ENCODE data around the gene PNMT. TPM values are rescaled to one million over a fixed set of nuclear protein-coding genes. Genes with fewer than 3 reads are reported as not detected.

The PNMT gene
- total and polyA plus RNA-seq, 2 experiments from 2014 or later, result 51.9 to 204 TPM

DNA sequence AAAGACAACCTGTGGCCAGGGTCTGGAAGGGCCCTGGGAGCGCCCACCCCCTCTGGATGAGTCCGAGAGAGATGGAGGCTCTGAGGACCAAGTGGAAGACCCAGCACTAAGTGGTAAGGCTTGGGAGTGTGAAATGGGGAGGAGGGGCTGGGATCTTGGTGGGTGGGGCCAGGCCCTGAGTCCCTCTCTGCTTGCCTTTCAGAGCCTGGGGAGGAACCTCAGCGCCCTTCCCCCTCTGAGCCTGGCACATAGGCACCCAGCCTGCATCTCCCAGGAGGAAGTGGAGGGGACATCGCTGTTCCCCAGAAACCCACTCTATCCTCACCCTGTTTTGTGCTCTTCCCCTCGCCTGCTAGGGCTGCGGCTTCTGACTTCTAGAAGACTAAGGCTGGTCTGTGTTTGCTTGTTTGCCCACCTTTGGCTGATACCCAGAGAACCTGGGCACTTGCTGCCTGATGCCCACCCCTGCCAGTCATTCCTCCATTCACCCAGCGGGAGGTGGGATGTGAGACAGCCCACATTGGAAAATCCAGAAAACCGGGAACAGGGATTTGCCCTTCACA, 32.6 kb upstream of the PNMT start:
- H3K27ac ChIP-seq, result no peak overlapping the region
- peaks cover 52% of the 10 kb centered on the region for H3K4me1 ChIP-seq (ENCODE audit: insufficient read depth)
- H3K9me3 ChIP-seq (ENCODE audit: low read depth), result no peaks in the 10 kb centered on the region
- no peak for DNase-seq (ENCODE audit: low spot score)
- no peaks in the 10 kb centered on the region for H3K9me2 ChIP-seq (replicated peaks; ENCODE audit: insufficient read depth)
- H3K27me3 ChIP-seq, result no peaks in the 10 kb centered on the region
- TF ChIP-seq, protein P1, sequence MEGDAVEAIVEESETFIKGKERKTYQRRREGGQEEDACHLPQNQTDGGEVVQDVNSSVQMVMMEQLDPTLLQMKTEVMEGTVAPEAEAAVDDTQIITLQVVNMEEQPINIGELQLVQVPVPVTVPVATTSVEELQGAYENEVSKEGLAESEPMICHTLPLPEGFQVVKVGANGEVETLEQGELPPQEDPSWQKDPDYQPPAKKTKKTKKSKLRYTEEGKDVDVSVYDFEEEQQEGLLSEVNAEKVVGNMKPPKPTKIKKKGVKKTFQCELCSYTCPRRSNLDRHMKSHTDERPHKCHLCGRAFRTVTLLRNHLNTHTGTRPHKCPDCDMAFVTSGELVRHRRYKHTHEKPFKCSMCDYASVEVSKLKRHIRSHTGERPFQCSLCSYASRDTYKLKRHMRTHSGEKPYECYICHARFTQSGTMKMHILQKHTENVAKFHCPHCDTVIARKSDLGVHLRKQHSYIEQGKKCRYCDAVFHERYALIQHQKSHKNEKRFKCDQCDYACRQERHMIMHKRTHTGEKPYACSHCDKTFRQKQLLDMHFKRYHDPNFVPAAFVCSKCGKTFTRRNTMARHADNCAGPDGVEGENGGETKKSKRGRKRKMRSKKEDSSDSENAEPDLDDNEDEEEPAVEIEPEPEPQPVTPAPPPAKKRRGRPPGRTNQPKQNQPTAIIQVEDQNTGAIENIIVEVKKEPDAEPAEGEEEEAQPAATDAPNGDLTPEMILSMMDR (IDR thresholded peaks at IDR 0.05; ENCODE audit: poor library complexity), result no peak
- TF ChIP-seq EZH2phosphoT487 (IDR thresholded peaks at IDR 0.05; ENCODE audit: low read depth, severe bottlenecking, unreplicated experiment) (no peak), EZH2 (IDR thresholded peaks at IDR 0.05; ENCODE audit: borderline replicate concordance) (no peak)
- peaks cover 6% of the 10 kb centered on the region for H4K20me1 ChIP-seq (ENCODE audit: insufficient read depth, poor library complexity, severe bottlenecking)
- H3K4me2 ChIP-seq, result no peak overlapping the region
- H2AFZ ChIP-seq, result no peak overlapping the region
- peaks cover 35% of the 10 kb centered on the region for H3K79me2 ChIP-seq
- H3K4me3 ChIP-seq, result no peak overlapping the region
- WGBS (ENCODE audit: low lambda C conversion rate, missing lambda C conversion rate), result 85% methylated on average over 8 of the region's 8 CpGs
- no peaks in the 10 kb centered on the region for H3K36me3 ChIP-seq (replicated peaks; ENCODE audit: insufficient read depth, low read depth)

DNA sequence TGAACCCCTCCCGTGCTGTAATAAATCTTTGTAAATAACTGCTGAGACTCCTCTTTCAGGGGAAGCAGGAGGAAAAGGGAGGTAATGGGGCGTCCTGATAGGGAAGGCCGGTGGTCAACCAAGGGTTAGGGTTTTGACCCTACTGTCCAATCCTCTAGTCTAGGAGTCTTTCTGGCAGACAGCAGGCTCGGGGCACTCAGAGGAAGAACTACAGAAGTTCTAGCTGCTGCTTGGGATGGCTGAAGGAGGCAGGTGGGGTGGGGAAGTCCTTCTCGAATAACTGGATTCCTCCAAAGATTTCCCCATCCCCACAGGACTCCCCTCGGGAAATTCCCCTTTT, 31.7 kb upstream of the PNMT start:
- Histone ChIP-seq H3K27ac (peak overlapping the region; percentile 86), H3K9me3 (ENCODE audit: low read depth) (no peaks in the 10 kb centered on the region), H2AFZ (peak overlapping the region; percentile 49), H3K4me2 (peak overlapping the region; percentile 87), H4K20me1 (ENCODE audit: insufficient read depth, poor library complexity, severe bottlenecking) (peaks cover 6% of the 10 kb centered on the region), H3K9me2 (replicated peaks; ENCODE audit: insufficient read depth) (no peaks in the 10 kb centered on the region), H3K36me3 (replicated peaks; ENCODE audit: insufficient read depth, low read depth) (no peaks in the 10 kb centered on the region), H3K4me1 (ENCODE audit: insufficient read depth) (peaks cover 48% of the 10 kb centered on the region), H3K4me3 (no peak overlapping the region), H3K79me2 (peaks cover 44% of the 10 kb centered on the region), H3K27me3 (no peaks in the 10 kb centered on the region)
- WGBS (ENCODE audit: low lambda C conversion rate, missing lambda C conversion rate), result 49% methylated on average over 6 of the region's 6 CpGs
- no peak for TF ChIP-seq EZH2phosphoT487 (IDR thresholded peaks at IDR 0.05; ENCODE audit: low read depth, severe bottlenecking, unreplicated experiment)
- no peak for DNase-seq (ENCODE audit: low spot score)

DNA sequence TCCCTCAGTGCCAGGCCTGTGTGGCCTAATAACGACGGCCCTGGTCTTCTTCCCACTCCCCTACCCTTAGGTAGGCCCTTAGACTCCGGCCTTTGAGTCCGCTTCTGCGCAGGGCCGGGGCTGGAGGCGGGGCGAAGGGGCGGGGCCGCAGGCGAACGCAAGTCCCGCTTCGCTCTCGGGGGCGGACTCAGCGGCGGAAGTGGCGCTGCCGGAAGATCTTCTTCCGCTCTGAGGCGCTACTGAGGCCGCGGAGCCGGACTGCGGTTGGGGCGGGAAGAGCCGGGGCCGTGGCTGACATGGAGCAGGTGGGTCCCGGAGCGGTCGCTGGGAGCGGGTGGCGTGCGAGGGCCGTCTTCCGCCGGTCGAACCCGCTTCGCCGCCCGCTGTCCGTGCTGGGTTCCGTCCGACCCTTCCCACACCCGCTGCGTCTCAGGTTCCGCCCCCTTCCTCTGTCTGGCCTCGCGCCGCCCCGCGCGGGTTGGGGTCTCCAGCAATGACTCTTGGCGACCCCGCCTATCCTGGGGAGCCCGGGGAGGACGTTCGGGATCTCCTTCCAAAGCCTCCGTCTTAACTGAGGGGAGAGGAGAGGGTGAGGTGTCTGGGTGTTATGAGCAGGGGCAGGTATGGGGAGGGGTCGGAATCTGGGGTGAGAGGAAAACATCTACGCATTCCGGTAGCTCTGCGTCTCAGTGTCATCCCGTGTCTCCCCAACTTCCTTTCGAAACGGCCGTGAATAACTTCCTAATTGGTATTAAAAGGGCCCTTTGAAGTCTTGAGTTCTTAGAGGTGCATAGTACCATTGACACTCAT, 31.1 kb upstream of the PNMT start, which contains the start of gene STARD3:
TSS of gene STARD3 (plus strand) at position 218 of the 810 bp plus-strand sequence. CDS start 16,388 bp downstream, outside the sequence.
- no peaks in the 10 kb centered on the region for H3K27me3 ChIP-seq
- H3K79me2 ChIP-seq, result peaks cover 50% of the 10 kb centered on the region
- no peaks in the 10 kb centered on the region for H3K9me2 ChIP-seq (replicated peaks; ENCODE audit: insufficient read depth)
- H2AFZ ChIP-seq, result peak within 1 kb of the TSS; percentile 49
- WGBS (ENCODE audit: low lambda C conversion rate, missing lambda C conversion rate), result under 1% methylated on average over 44 of the region's 69 CpGs
- DNase-seq (ENCODE audit: low spot score), result peak; percentile 95
- H3K4me1 ChIP-seq (ENCODE audit: insufficient read depth), result peaks cover 43% of the 10 kb centered on the region
- peak within 1 kb of the TSS; percentile 86 for H3K4me3 ChIP-seq
- H3K4me2 ChIP-seq, result peak within 1 kb of the TSS; percentile 87
- no peaks in the 10 kb centered on the region for H3K36me3 ChIP-seq (replicated peaks; ENCODE audit: insufficient read depth, low read depth)
- TF ChIP-seq, protein P1 (IDR thresholded peaks at IDR 0.05; ENCODE audit: poor library complexity), result no peak
- TF ChIP-seq EZH2 (IDR thresholded peaks at IDR 0.05; ENCODE audit: borderline replicate concordance) (no peak), EZH2phosphoT487 (IDR thresholded peaks at IDR 0.05; ENCODE audit: low read depth, severe bottlenecking, unreplicated experiment) (no peak)
- H3K9me3 ChIP-seq (ENCODE audit: low read depth), result no peaks in the 10 kb centered on the region
- H4K20me1 ChIP-seq (ENCODE audit: insufficient read depth, poor library complexity, severe bottlenecking), result peaks cover 6% of the 10 kb centered on the region
- H3K27ac ChIP-seq, result peak within 1 kb of the TSS; percentile 86

GRCh38 chr17:39638317-39638716, 29.9 kb upstream of the PNMT start:
- 92% methylated on average over 7 of the region's 7 CpGs for WGBS (ENCODE audit: low lambda C conversion rate, missing lambda C conversion rate)
- no peak for DNase-seq (ENCODE audit: low spot score)
- Histone ChIP-seq H3K27me3 (no peaks in the 10 kb centered on the region), H2AFZ (no peak overlapping the region), H3K4me2 (peak overlapping the region; percentile 87), H3K9me3 (ENCODE audit: low read depth) (no peaks in the 10 kb centered on the region), H3K36me3 (replicated peaks; ENCODE audit: insufficient read depth, low read depth) (no peaks in the 10 kb centered on the region), H3K79me2 (peaks cover 61% of the 10 kb centered on the region), H3K9me2 (replicated peaks; ENCODE audit: insufficient read depth) (no peaks in the 10 kb centered on the region), H3K4me1 (ENCODE audit: insufficient read depth) (peaks cover 38% of the 10 kb centered on the region), H3K4me3 (peak overlapping the region; percentile 86), H3K27ac (no peak overlapping the region), H4K20me1 (ENCODE audit: insufficient read depth, poor library complexity, severe bottlenecking) (peaks cover 9% of the 10 kb centered on the region)
- TF ChIP-seq EZH2 (IDR thresholded peaks at IDR 0.05; ENCODE audit: borderline replicate concordance), result no peak
- TF ChIP-seq, protein P1 (IDR thresholded peaks at IDR 0.05; ENCODE audit: poor library complexity), result no peak
- no peak for TF ChIP-seq EZH2phosphoT487 (IDR thresholded peaks at IDR 0.05; ENCODE audit: low read depth, severe bottlenecking, unreplicated experiment)

Data from hepatocyte (in vitro differentiated cells).